Bronchial epithelial cell (primary cell): Measurements from ENCODE around the gene VPS45. TPM values are rescaled to one million over a fixed set of nuclear protein-coding genes. Genes with fewer than 3 reads are reported as not detected.

ENCODE experiments used
- DNase-seq: peaks from one replicate; pipeline ENCODE4 v3.0.0-alpha.2; 2010; ENCODE audit warnings: low read depth
- FAIRE-seq: peaks from 2 replicates; lab custom pipeline; 2011; peaks lifted over from hg19 to GRCh38; lab: Jason Lieb, UNC
- H3K27me3 ChIP-seq: 2 replicates; pipeline ENCODE4 v1.5.1; 2011; ENCODE audit warnings: low read length; ENCODE audit not compliant: control insufficient read depth, insufficient read depth
- H3K36me3 ChIP-seq: 2 replicates; pipeline ENCODE4 v1.5.1; 2011; ENCODE audit warnings: low read length; ENCODE audit not compliant: control insufficient read depth, insufficient read depth
- H3K4me3 ChIP-seq: 2 replicates; pipeline ENCODE4 v1.5.1; 2011; ENCODE audit warnings: mild to moderate bottlenecking, low read depth, low read length, control low read depth
- total RNA-seq: library from RNA; depleted of rRNA; stranded (reverse); fragments of >200 nt; gene quantifications from 2 replicates; pipeline ENCODE4 v1.2.1, GENCODE V29; 2014
- TF ChIP-seq, protein P1 (sequence below): IDR thresholded peaks from 2 replicates; pipeline ENCODE4 v1.5.1; 2011; ENCODE audit warnings: mild to moderate bottlenecking, moderate library complexity, low read length, control low read depth, inconsistent platforms; ENCODE audit not compliant: insufficient read depth, severe bottlenecking

The VPS45 gene
- total RNA-seq, 1 donor from 2014 or later = 21.6 TPM

DNA sequence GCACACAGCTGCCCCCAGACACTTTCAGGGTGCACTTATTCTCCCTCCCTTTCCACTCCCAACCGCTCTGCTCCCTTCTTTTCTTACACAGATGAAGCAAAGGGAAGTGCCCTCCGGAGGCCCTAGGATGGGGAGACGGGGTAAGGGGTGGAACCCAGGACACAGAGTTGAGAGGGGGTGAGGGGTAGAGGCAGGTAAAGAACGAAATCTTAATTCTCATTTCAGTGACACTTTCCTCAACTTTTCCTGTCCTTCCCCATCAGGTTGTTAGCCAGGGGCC lies 94.9 kb downstream of the VPS45 start:
- Histone ChIP-seq H3K36me3 (no peaks in the 10 kb centered on the region), H3K4me3 (peak overlapping the region; percentile 20), H3K27me3 (no peaks in the 10 kb centered on the region)
- FAIRE-seq (no peak), DNase-seq (no peak)
- TF ChIP-seq, protein P1, sequence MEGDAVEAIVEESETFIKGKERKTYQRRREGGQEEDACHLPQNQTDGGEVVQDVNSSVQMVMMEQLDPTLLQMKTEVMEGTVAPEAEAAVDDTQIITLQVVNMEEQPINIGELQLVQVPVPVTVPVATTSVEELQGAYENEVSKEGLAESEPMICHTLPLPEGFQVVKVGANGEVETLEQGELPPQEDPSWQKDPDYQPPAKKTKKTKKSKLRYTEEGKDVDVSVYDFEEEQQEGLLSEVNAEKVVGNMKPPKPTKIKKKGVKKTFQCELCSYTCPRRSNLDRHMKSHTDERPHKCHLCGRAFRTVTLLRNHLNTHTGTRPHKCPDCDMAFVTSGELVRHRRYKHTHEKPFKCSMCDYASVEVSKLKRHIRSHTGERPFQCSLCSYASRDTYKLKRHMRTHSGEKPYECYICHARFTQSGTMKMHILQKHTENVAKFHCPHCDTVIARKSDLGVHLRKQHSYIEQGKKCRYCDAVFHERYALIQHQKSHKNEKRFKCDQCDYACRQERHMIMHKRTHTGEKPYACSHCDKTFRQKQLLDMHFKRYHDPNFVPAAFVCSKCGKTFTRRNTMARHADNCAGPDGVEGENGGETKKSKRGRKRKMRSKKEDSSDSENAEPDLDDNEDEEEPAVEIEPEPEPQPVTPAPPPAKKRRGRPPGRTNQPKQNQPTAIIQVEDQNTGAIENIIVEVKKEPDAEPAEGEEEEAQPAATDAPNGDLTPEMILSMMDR = no peak

DNA sequence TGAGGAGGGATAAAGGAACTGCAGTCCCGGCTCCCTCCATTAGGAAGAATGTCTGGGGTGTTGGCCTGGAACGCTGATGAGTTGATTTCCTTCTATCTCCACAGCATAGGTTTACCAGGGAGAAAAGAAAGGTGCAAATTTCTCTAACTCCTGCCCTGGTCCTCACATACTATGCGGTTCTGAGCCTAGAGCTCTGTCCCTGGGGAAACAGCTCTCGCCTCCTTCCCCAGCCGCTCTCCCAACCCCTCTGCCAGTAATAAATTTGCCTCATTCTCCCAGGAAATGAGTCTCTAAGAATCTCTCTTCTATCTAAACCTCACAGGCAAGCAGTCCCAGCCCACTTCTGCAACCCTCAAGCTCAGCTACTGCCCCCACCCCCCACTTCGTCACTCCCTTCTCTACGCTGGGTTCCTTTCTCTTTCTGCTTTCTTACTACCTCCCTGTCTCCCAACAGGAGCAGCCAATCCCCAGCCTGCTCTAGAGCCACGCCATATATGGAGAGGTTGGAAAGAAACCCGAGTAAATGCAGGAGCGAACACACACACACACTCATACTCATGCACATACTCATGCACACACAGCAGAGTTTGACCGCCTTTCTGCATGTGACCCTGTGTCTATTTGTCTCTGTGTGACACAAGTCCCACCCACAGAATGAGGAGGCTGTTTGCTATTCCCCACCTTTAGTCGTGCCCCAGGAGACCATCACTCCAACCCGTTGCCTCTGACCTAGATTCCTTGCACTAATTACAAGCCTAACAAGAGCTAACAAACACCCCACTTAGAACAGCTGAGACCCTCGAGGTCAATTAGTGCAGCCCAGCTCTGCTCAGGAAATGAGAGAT lies 95.5 kb downstream of the VPS45 start:
- DNase-seq = peak; percentile 99
- no peak for FAIRE-seq
- TF ChIP-seq, protein P1 = peak; percentile 1
- Histone ChIP-seq H3K27me3 (no peaks in the 10 kb centered on the region), H3K4me3 (peak overlapping the region; percentile 20), H3K36me3 (no peaks in the 10 kb centered on the region)

DNA sequence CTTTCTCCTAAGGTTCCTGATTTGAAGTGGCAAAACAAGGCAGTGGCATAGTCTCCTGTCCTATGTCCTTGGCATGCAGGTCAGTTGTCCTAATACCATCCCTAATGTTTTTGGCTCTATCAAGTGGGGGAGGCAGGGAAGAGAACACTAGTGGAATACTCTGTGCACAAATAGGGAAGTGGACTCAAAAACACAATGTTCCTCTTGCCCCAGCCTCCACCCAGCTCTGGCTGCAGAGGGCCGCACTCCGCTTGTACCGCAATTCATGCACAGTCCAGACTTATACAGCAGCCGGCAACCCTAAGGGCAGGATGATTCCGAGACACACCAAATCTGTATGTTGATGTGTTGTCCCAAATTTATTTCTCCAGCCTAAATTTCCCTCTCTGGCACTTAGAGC lies 96.6 kb downstream of the VPS45 start:
- DNase-seq = no peak
- H3K4me3 ChIP-seq = no peak overlapping the region
- no peak for FAIRE-seq
- H3K36me3 ChIP-seq = no peaks in the 10 kb centered on the region
- H3K27me3 ChIP-seq = no peaks in the 10 kb centered on the region
- TF ChIP-seq, protein P1 = no peak

DNA sequence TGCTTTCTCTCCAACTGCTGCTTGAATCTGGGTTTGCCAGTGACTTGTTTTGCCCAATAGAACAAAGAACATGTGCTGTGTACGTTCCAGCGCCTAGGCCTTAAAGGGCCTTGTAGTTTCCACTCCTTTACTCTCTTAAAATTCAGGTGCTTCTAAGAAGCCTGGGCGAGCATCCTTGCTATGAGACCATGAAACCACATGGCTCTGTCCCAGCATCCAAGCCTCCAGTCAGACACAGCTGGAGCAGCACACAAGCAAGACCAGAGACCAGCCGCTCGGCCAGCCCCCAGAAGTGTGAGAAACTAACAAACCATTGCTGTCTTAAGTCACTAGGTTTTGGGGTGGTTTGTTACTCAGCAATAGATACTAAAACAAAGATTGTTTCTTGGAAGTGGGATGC lies 97.2 kb downstream of the VPS45 start:
- Histone ChIP-seq H3K27me3 (no peaks in the 10 kb centered on the region), H3K4me3 (no peak overlapping the region), H3K36me3 (no peaks in the 10 kb centered on the region)
- FAIRE-seq = no peak
- TF ChIP-seq, protein P1 = no peak
- DNase-seq = no peak

DNA sequence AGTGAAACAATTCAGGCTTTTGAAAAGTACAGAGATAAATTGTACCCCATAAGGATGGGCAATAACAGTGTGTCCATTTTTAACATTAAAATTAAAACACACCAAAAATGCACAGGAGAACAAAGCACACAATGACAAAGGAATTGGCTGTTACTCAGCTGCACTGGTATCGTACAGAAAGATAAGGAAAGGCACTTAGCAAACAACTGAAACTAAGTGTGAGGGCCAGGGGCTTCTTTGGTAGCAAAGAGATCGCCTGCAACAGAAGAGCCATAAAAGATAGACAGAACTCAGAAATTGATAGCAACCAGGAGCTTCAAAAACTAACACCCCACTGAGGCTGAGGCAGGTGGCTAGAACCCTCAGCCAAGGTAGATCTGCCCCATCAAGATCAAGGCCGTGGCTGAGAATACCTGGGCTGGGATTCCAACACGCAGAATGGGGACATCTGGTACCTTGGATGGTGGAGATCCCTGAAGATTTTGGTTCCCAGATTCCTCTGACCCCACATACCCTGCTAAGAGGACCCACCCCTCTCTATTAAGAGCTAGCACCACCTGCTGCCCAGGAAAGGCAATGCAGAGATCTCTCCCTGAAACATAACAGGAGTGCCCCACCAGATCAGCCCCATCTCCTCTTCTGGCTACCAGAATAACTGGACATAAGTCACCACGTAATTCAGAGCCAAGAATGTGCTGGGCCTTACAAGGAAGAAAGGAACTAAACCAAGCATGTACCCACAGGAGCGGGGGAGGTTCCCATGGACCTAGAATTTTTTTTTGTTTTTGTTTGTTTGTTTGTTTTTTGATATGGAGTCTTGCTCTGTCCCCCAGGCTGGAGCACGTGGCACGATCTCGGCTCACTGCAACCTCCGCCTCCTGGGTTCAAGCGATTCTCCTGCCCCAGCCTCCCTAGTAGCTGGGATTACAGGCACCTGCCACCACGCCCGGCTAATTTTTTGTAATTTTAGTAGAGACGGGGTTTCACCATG lies 98.3 kb downstream of the VPS45 start:
- FAIRE-seq (no peak), DNase-seq (peak; percentile 37)
- Histone ChIP-seq H3K36me3 (no peaks in the 10 kb centered on the region), H3K4me3 (no peak overlapping the region), H3K27me3 (no peaks in the 10 kb centered on the region)
- TF ChIP-seq, protein P1 = peak; percentile 70
